Liver (tissue), 3 donors: ENCODE data around the gene DPM2.

Experiments
- EGR1 ChIP-seq, 2 donors: IDR thresholded peaks; 2 replicates each; pipeline ENCODE4 v1.6.1; 2016 to 2018; ENCODE audit warnings: antibody characterized with exemption in 2 of 2, low read depth in 2 of 2
- TAF1 ChIP-seq: conservative IDR thresholded peaks from 2 replicates; pipeline ENCODE4 v1.6.1; 2016; ENCODE audit warnings: antibody characterized with exemption, mild to moderate bottlenecking
- TF ChIP-seq, protein P1 (sequence below): fragments of 150-350 bp; IDR thresholded peaks from 2 replicates; pipeline ENCODE4 v1.5.1; 2017; ENCODE audit warnings: improper control_type of control experiment, low read depth, low read length; ENCODE audit not compliant: missing input control
- TF ChIP-seq, protein P2 (sequence below): IDR thresholded peaks from 2 replicates; pipeline ENCODE4 v1.6.1; 2016; ENCODE audit warnings: antibody characterized with exemption
- TF ChIP-seq, protein P3 (sequence below): IDR thresholded peaks from 2 replicates; pipeline ENCODE4 v1.6.1; 2016; ENCODE audit warnings: antibody characterized with exemption
- donor health status: healthy.
- donor health status: healthy.

DNA sequence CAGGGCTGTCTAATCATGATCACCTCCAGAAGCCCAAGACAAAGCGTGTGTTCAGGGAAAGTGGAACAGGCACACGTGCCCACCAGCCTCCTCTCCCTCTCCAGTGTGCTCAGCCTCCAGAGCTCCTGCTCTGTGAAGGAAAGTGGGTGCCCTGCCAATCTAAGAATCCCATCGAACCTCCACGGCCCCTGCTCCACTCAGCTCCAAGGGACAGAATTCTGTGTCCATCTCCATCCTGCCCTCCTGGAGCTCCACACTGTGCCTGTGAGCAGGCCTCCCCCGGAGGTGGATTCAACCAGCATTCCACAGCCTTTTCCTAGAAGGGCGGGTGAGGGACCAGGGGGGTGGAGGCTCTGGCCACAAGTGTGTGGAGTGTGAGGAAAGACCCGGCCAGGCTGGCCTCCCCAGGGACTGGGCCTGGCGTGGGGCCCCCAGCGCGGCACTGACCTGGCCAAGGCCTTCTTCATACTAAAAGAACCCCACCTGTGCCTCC lies 37.2 kb upstream of the DPM2 start:
- TF ChIP-seq, protein P1, sequence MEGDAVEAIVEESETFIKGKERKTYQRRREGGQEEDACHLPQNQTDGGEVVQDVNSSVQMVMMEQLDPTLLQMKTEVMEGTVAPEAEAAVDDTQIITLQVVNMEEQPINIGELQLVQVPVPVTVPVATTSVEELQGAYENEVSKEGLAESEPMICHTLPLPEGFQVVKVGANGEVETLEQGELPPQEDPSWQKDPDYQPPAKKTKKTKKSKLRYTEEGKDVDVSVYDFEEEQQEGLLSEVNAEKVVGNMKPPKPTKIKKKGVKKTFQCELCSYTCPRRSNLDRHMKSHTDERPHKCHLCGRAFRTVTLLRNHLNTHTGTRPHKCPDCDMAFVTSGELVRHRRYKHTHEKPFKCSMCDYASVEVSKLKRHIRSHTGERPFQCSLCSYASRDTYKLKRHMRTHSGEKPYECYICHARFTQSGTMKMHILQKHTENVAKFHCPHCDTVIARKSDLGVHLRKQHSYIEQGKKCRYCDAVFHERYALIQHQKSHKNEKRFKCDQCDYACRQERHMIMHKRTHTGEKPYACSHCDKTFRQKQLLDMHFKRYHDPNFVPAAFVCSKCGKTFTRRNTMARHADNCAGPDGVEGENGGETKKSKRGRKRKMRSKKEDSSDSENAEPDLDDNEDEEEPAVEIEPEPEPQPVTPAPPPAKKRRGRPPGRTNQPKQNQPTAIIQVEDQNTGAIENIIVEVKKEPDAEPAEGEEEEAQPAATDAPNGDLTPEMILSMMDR = no peak
- TF ChIP-seq EGR1 (IDR thresholded peaks at IDR 0.05; ENCODE audit: low read depth in 2 of 2) = no peak
- TF ChIP-seq, protein P2, sequence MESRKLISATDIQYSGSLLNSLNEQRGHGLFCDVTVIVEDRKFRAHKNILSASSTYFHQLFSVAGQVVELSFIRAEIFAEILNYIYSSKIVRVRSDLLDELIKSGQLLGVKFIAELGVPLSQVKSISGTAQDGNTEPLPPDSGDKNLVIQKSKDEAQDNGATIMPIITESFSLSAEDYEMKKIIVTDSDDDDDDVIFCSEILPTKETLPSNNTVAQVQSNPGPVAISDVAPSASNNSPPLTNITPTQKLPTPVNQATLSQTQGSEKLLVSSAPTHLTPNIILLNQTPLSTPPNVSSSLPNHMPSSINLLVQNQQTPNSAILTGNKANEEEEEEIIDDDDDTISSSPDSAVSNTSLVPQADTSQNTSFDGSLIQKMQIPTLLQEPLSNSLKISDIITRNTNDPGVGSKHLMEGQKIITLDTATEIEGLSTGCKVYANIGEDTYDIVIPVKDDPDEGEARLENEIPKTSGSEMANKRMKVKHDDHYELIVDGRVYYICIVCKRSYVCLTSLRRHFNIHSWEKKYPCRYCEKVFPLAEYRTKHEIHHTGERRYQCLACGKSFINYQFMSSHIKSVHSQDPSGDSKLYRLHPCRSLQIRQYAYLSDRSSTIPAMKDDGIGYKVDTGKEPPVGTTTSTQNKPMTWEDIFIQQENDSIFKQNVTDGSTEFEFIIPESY = no peak
- TF ChIP-seq TAF1 = no peak
- TF ChIP-seq, protein P3, sequence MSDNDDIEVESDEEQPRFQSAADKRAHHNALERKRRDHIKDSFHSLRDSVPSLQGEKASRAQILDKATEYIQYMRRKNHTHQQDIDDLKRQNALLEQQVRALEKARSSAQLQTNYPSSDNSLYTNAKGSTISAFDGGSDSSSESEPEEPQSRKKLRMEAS = no peak
